Stimulated activated CD4-positive, alpha-beta T cell treated with anti-CD3 and anti-CD28 coated beads, Interleukin-15, amount 100 ng/mL, for 1 hour (primary cell): ENCODE data around the gene ISL2.

Experiments used
- DNase-seq, 2 donors: peaks; one replicate each; pipeline ENCODE4 v3.0.0-alpha.2; 2020; ENCODE audit warnings: low read depth in 1 of 2, low spot score in 1 of 2

The ISL2 gene

DNA sequence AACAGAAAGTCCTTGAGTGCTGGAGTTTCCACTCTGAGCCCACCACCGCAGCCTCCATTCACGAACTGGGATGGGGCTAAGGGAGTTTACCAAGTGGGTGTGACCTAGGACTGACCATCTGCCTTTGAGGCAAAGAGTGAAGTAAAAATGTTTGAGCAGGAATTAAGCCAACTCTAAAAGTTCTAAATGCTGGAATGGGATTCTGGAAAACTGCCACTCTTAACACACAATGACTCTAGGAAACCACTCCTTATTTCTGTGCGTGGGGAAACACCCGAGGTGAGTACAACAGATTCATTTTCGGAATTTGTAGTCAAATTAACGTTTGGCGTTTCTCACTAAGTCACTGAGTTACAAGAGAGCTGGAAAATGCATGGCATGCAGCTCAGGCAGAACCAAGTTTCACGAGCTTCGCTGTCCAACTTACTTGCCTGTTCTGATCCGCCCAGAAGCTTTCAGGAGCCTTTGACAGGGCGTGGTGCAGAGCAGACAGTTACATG is 31.6 kb downstream of the ISL2 start:
- DNase-seq = no peak

- no peak for DNase-seq
Observed at GRCh38 chr15:76376029-76376428, 39.5 kb downstream of the ISL2 start.

- DNase-seq = no peak
Observed at GRCh38 chr15:76376816-76377215, 40.2 kb downstream of the ISL2 start.

- DNase-seq = no peak
Observed at GRCh38 chr15:76377217-76377616, 40.6 kb downstream of the ISL2 start.

- DNase-seq = no peak
Observed at GRCh38 chr15:76377751-76378150, 41.2 kb downstream of the ISL2 start.

- no peak for DNase-seq
Observed at GRCh38 chr15:76378691-76379090, 42.1 kb downstream of the ISL2 start.

DNA sequence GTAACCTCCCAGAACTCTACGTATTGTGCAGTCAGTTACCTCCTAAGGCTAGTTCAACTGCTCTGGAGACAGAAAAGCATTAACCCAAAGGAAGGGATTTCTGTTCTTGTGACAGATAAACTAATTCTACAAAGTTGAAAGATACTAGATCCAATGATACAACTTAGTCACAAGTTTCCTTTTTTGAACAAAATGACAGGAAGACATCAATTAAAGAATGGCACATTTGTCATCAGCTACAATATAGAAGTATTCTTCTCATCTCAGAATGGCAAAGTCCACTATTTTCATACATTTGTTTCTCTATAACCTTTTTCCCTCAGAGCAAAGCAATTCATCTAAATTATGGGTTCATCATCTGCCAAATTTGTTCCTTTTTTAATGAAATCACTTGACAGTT is 43.7 kb downstream of the ISL2 start:
- DNase-seq = no peak

GRCh38 chr15:76381366-76381765 is 44.8 kb downstream of the ISL2 start:
- DNase-seq = no peak

GRCh38 chr15:76382987-76383728 is 46.6 kb downstream of the ISL2 start:
- no peak for DNase-seq

- DNase-seq = no peak
Observed at GRCh38 chr15:76384409-76384808, 47.8 kb downstream of the ISL2 start.

DNA sequence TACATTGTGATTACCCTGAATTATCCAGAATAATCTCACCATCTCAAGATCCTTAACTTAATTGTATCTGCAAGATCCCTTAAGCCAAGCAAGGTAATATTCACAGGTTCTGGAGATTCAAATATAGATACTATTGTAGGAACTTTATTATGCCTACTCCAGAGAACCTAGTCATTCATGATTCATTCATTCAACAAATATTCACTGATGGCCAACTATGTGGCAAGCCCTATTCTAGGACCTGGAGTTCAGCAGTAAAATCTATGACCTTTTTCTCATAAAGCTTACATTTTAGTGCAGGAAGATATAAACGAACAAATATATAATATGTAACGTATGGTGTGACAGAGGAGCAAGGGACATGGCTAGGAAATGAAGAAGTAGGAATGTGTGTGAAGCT is 49.6 kb downstream of the ISL2 start:
- DNase-seq = no peak

- no peak for DNase-seq
Observed at GRCh38 chr15:76386926-76387325, 50.4 kb downstream of the ISL2 start.

DNA sequence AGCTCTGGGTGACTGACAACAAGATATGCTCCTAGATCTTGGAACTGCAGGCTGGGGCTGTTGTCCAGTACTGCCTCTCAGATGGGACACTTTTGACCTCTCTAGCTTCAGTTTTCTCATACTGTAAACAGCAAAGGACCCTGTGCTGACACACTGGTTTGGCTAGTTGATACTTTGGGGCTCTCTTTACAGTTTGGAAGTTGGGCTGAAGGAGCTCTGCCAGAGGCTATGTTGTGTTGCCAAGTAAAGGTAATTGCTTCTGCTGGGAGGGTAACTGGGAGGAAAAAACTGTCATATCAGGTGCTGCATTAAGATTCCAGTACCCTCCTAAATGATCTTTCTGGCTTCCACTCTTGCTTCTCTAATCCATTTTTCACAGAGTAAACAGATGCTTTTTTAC is 54.0 kb downstream of the ISL2 start:
- DNase-seq = no peak

DNA sequence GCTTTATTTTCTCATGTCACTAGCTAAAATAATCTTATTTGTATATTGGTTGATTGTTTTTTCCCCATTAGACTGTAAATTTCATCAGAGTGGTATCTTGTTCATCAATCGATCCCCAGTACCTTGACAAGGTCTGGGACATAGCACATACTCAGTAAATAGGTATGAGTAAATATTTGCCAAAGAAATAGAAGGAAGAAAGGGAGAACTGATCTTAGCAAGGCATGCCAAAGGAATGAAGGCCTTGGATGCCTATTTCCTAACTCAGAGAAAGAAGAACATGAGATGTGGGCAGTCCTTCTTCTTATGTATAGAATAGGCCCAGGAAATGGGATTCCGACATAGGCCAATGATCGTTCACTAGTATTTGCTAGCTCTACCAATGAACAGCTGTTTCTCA is 54.7 kb downstream of the ISL2 start:
- DNase-seq = no peak

- DNase-seq = no peak
Observed at GRCh38 chr15:76391847-76392246, 55.3 kb downstream of the ISL2 start.
